GM13977 (cell line): ENCODE data around the gene LTBP3.
"Not testable (repeated sequence)": the region's sequence is repeated elsewhere in the genome, so short reads cannot be mapped to it uniquely, and the experiment has no call there.

Experiments
- DNase-seq: peaks from one replicate; pipeline ENCODE4 v3.0.0; 2012; ENCODE audit warnings: low spot score
- CTCF ChIP-seq: IDR thresholded peaks from 2 replicates; pipeline ENCODE4 v1.5.1; 2012; ENCODE audit warnings: mild to moderate bottlenecking, control low read depth; ENCODE audit not compliant: insufficient read depth; ENCODE audit errors: extremely low read depth, missing control alignments
- in situ Hi-C: fragments of 300-500 bp; cut with MboI; formaldehyde crosslinking; loops from one replicate; pipeline ENCODE4 v1.12.0; 2022; ENCODE audit warnings: low sequenced_read_pairs, low pct_unique_long_range_greater_than_20kb, mixed read lengths, inconsistent platforms; ENCODE audit not compliant: unreplicated experiment

The LTBP3 gene

GRCh38 chr11:65516135-65516968, 41.8 kb downstream of the LTBP3 start:
- DNase-seq = no peak
- in situ Hi-C loops = loop anchor here (10.0 kb wide), 1 partner anchor 242 kb away; no protein-coding TSS in a partner anchor
- no peak for TF ChIP-seq CTCF

DNA sequence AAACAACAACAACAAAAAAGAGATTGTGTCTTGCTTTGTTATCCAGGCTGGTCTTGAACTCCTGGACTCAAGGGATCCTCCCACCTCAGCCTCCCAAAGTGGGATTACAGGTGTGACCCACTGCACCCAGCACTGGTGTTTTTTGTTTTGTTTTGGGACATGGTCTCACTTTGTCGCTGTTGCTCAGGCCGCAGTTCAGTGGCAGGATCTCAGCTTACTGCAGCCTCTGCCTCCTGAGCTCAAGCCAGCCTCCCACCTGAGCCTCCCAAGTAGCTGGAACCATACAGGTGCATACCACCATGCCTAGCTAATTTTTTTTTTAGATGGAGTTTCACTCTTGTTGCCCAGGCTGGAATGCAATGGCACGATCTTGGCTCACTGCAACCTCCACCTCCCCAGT, 45.8 kb downstream of the LTBP3 start:
- not testable (repeated sequence) for DNase-seq
- in situ Hi-C loops = loop anchor here (5.0 to 10.0 kb wide), 2 partner anchors 145 to 238 kb away; no protein-coding TSS in a partner anchor

- in situ Hi-C loops = no loop called here
- TF ChIP-seq CTCF = no peak
- no peak for DNase-seq
Measured at GRCh38 chr11:65506772-65507505, 51.2 kb downstream of the LTBP3 start.

- in situ Hi-C loops = no loop called here
- DNase-seq = no peak
- TF ChIP-seq CTCF = no peak
Measured at GRCh38 chr11:65506290-65506771, 51.8 kb downstream of the LTBP3 start.

DNA sequence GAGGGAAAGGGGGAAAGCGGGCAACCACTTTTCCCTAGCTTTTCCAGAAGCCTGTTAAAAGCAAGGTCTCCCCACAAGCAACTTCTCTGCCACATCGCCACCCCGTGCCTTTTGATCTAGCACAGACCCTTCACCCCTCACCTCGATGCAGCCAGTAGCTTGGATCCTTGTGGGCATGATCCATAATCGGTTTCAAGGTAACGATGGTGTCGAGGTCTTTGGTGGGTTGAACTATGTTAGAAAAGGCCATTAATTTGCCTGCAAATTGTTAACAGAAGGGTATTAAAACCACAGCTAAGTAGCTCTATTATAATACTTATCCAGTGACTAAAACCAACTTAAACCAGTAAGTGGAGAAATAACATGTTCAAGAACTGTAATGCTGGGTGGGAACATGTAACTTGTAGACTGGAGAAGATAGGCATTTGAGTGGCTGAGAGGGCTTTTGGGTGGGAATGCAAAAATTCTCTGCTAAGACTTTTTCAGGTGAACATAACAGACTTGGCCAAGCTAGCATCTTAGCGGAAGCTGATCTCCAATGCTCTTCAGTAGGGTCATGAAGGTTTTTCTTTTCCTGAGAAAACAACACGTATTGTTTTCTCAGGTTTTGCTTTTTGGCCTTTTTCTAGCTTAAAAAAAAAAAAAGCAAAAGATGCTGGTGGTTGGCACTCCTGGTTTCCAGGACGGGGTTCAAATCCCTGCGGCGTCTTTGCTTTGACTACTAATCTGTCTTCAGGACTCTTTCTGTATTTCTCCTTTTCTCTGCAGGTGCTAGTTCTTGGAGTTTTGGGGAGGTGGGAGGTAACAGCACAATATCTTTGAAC, 52.5 kb downstream of the LTBP3 start:
- no peak for TF ChIP-seq CTCF
- in situ Hi-C loops = no loop called here
- DNase-seq = no peak

DNA sequence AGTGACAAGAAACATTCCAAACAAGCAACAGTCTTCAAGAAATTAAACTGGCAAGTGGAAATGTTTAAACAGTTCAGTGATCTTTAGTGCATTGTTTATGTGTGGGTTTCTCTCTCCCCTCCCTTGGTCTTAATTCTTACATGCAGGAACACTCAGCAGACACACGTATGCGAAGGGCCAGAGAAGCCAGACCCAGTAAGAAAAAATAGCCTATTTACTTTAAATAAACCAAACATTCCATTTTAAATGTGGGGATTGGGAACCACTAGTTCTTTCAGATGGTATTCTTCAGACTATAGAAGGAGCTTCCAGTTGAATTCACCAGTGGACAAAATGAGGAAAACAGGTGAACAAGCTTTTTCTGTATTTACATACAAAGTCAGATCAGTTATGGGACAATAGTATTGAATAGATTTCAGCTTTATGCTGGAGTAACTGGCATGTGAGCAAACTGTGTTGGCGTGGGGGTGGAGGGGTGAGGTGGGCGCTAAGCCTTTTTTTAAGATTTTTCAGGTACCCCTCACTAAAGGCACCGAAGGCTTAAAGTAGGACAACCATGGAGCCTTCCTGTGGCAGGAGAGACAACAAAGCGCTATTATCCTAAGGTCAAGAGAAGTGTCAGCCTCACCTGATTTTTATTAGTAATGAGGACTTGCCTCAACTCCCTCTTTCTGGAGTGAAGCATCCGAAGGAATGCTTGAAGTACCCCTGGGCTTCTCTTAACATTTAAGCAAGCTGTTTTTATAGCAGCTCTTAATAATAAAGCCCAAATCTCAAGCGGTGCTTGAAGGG, 53.3 kb downstream of the LTBP3 start:
- no peak for TF ChIP-seq CTCF
- no peak for DNase-seq
- in situ Hi-C loops = loop anchor here (5.0 kb wide), 1 partner anchor 73 kb away; no protein-coding TSS in a partner anchor
